GM19324 (cell line): ENCODE results near the gene ING4.

Experiments
- ATAC-seq: cut with Tn5 transposase; IDR thresholded peaks from one replicate; pipeline ENCODE4 v1.9.1; 2021; ENCODE audit warnings: mild to moderate bottlenecking, moderate library complexity; ENCODE audit not compliant: unreplicated experiment, low FRiP score

ING4 gene

DNA sequence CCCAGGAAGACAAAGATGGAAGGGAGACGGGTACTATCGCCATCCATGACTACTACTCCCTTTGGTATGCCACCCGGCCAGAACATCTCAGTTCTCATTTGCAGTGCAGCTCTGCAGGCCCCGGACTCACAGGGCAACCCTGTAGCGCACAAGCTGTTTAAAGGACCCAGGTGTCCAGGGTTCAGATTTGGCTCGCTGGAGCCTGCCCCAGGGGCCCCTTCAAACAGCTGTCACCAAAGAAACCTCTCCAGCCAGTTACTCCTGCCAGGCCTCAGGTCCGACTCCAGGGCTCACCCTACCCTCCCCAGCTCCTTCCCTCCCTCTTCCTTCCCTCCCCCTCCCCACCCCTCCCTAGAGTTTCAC is 50.3 kb downstream of the ING4 start:
- ATAC-seq: no peak

DNA sequence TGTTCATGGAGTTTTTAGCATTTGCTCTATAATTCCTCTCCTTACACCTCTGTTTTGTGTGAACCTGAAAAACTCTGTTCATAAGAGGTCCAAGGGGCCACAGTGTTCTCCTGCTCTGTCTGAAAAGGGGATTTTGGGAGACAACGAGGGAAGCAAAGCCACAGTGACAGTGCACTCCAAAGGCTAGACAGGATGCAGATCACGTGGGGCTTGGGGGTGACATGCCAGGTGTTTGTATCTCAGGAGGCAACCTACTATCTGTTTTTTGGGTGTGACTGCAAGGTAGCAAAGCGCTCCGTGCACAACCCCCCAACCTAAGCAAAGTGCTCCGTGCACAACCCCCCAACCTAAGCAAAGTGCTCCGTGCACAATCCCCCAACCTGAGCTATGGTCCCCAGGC is 50.7 kb downstream of the ING4 start:
- no peak for ATAC-seq

DNA sequence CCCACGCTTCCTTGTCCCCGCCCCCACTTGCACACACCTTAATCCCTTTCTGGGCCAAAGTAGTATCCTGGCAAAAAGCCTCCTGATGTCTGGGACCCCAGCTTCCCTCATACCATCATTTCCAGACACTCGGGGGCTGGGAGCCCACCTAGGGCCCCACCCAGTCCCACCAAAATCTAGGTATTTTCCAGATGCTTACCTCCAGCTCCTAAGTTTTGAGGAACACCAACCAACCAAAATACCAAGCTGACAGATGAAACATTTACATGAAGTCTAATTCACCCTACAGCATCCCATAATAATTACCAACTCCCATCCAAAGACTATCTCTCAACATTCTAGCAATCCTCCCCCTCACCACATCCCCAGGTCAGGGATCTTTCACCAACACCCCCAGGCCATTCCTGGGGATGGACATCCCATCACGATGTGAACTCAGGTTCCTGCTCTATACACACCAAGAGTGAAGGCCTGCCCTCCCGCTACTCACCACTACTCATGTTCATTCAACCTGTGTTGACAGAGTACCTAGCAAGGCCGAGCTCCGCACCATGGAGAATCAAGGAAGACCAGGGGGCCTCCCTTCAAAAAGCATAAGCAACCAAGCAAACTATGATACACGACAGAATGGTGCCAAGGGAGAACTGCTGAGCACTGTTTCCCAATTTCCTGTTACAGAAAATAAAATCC is 54.2 kb downstream of the ING4 start:
- ATAC-seq: no peak

DNA sequence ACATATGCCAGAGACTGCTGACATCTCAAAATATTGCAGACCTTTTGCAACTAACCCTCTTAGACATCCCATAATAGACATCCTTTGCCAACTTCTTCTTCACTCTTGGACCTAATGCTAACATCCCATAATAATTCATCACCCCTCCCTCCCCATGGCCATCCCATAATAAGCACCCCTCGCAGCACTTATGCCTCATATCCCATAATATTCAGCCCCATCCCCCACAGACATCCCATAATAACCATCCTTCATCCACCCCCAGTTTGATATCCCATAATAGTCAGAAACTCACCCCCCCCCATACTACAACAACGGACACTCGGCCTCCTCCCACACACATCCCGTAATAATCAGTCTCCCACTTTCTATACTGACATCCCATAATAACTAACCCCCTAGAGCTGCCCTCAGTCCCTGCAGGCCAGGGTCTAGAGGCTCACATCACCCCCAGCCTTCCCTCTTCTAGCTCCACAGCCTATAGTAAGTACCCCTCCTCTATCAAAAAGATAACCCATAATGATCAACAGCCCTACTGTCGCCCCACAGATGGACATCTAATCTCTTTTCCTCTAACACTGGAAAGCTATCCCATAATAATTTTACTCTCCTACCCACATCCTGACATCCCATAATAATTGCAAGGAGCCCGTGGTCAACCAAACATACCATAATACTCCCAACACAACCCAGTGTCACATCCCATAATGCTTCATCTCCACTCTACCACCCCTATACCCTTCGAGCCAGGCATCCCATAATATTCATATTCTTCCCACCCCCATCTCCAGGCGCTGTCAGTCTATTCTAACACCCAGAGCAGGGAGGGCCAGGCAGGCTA is 54.9 kb downstream of the ING4 start:
- no peak for ATAC-seq

DNA sequence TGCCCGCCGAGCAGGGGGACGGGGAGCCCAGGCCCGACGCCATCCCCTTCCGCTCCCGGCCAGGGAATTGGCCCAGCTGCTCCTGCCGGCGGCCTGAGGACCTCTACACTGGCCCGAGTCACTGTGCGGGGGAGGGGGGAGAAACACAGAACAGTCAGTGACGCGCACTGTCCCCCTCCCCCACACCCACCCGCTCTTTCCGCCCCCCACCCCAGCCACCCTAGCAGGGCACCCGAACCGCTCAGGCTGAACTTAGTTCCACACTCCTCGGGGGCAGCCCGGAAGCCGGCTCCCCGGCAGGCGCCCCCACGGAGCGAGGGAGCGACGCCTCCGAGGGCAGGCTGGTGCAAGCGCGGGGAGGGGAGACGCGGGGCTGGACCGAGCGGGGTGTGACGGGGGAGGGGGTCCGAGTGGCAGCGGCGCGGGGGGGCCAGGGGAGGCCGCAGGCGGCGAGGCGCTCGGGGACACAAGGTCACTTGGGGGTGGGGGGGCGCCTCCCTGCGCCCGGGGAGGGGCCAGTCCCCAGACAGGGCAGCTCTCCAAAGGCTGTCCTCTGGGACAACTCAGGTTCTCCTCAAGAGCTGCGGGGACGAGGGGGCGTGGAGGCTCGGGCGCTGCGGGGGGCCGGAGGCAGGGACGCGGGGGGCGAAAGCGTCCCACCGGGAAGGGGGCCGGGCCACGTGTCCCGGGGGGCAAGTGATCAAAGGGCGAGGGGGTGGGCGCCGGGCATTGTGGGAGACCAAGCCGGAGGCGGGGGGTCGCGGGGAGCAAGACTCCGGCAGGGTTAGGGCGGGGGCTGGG is 56.4 kb downstream of the ING4 start:
- no peak for ATAC-seq

DNA sequence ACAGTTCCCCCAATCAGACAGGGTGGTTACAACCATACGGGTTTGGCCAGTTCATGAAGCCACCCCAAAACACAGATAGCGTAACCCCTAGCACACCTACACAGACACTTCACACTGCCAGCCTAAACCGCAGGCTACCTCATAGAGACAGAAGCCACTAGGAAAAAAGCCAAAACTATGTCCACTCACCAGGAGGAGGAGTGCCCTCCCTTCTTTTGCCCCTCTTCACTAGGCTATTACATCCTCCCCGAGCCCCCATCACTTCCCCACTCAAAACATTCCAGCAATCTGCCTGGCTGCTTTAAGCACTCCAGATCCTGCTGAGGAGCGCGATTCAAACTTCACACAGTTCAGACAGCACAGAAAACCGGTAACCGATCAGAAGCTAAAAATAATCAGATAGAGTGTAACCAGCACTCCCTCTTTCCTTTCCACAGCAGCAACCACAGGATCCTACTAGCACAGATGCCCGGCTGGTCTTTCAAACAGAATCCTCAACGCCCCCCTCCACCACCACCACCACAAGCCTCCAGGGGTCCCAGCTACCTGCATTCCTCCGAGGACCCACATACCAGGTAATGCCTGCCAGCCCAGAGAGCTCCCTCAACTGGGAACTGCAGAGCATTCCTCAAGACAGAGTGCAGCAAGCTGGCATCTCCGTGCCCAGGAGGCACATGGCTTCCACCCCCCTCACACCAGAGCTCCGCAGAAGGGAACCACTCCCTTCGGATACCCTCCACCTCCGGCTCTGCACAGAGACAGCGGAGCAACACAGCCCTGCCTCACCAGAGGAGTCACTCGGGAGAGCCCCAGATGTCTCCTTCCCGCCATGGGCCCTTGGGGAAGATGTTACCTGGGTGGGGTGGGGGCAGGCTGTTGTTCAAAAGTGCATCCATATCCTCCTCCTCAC is 57.2 kb downstream of the ING4 start:
- ATAC-seq: no peak

DNA sequence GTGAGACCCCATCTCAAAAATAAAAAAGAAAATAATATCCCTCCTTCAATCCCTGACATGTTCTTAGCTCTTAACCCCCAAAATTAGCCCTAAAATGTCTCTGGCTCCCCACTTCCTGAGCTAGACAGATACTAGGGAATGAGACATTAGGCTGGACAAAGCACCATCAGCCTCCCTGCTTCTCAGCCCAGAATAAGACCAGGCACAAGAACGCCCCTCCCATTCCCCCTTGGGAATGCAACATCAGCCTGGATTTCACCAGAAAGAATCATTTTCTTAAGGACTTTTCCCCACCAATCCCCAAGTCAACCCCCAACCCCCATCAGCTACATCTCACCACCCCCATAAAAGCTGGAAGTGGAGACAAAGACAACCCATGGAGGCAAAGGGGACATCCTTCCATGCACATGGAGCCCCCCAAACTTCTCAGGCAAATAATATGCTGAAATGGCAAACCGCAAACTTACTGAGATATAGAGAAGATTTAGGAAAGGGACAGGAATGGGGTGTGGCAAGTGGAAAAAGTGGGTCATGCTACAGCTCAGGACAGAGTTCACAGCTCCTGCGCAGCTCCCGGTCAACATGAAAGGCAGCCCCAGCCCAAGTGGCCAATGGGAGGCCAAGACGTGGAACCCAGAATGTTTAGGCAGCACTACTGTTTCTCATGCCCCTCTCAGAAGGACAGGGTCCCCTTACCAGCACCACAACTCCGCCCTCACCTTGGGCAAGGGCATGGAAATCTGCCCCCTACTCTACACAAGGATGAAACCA is 58.5 kb downstream of the ING4 start:
- no peak for ATAC-seq

DNA sequence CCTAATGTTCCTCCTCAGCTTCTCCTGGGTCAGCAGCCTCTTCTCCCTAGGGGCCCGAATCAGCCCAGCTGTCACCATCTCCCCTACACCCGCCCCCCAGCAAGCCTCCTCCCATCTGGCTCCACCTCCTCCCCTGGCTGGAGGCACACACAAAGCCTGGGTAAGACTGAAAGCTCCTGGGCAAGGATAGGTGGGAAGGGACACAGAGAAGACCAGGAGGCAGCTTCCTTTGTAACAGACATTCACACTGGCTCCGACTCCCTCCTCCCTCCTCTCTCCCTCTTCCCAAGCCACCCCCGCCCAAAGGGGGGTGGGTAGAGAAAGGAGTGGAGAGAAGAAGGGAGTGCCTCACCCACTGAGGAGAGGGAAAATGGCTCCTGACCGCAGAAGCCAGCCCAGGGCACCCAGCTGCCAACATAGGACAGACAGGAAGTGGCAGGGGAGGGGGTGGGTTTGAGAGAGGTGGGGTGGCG is 59.8 kb downstream of the ING4 start:
- ATAC-seq: no peak

DNA sequence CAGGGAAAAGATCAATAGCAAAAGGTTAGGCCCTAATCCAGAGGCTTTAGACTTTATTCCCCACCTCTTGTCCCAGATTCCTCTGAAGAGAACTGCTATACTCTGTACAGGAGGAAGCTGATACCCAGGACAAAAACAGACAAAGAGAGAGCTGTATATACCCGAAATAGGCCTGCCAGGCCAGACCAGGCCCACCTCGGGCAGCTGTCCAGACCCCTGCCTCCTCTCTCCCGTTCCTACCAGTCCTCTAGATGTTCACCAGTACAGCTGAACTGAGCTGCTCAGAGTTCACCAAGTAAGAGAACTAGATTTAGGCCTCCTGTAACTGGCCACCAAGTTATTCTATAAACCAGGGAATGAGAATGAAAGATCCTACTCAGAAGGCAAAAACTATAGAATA is 60.4 kb downstream of the ING4 start:
- no peak for ATAC-seq
